ENCODE data around the gene DYRK1A. TPM values are rescaled to one million over a fixed set of nuclear protein-coding genes. Genes with fewer than 3 reads are reported as not detected.

DYRK1A gene
- polyA plus RNA-seq, 1 donor (not counting 4 experiments of a cell fraction or from before 2014, with no cell fraction given) = 25.3 TPM

DNA sequence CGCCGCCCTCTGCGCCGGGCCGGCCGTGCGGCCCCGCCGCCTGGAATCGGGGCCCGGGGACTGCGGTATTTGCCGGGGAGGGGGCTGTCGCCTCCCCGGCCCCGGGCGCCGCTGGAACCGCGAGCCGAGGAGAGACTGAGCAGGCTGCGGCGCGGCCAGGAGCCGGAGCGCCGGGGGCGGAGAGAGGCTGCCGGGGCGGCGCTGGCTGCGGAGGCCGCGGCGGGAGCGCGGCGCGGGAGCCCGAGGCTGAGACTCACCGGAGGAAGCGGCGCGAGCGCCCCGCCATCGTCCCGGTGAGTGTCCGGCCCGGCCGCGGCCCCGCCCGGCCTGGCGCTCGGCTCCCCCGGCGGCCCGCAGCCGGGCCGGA is 746 bp downstream of the DYRK1A start:
- Histone ChIP-seq H3K9ac (ENCODE audit: control insufficient read depth, extremely low read depth, insufficient read depth, low read length) (peak overlapping the region; percentile 96), H3K4me1 (ENCODE audit: control insufficient read depth, extremely low read depth, insufficient read depth, low read length) (peaks cover 36% of the 10 kb centered on the region), H3K9me3 (ENCODE audit: control insufficient read depth, low read depth, low read length) (no peaks in the 10 kb centered on the region), H3K36me3 (ENCODE audit: control insufficient read depth in 2 of 2, extremely low read depth in 1 of 2, insufficient read depth in 2 of 2, low read length in 2 of 2) (no peaks in the 10 kb centered on the region), H3K27ac (ENCODE audit: control insufficient read depth, insufficient read depth, low read length) (peak overlapping the region; percentile 98), H4K20me1 (ENCODE audit: control insufficient read depth, extremely low read depth, insufficient read depth, low read length) (peaks cover 2% of the 10 kb centered on the region), H3K27me3 (ENCODE audit: control insufficient read depth, extremely low read depth, insufficient read depth, low read length) (no peaks in the 10 kb centered on the region), H3K79me2 (ENCODE audit: control insufficient read depth, insufficient read depth, low read length) (peaks cover 53% of the 10 kb centered on the region), H3K4me3 (ENCODE audit: control insufficient read depth in 2 of 3, extremely low read depth in 1 of 3, insufficient read depth in 2 of 3, low read depth in 1 of 3, low read length in 3 of 3) (peak overlapping the region; percentile 81 to 93 (median 91)), H3K4me2 (ENCODE audit: control insufficient read depth, extremely low read depth, insufficient read depth, low read depth, low read length) (no peak overlapping the region), H2AFZ (ENCODE audit: control insufficient read depth, low read length) (no peak overlapping the region), H3K9me1 (ENCODE audit: control insufficient read depth, extremely low read depth, insufficient read depth, low read length) (peaks cover 2% of the 10 kb centered on the region)
- no peak for FAIRE-seq
- dilution Hi-C loops (cut with MboI; ENCODE audit: extremely low pct_ligation_motif_present, low sequenced_read_pairs) = no loop called here
- DNase-seq (ENCODE audit: low read depth, low spot score) = no peak
- TF ChIP-seq EZH2 (IDR thresholded peaks at IDR 0.05; ENCODE audit: low read length) = no peak
- TF ChIP-seq, protein P1, sequence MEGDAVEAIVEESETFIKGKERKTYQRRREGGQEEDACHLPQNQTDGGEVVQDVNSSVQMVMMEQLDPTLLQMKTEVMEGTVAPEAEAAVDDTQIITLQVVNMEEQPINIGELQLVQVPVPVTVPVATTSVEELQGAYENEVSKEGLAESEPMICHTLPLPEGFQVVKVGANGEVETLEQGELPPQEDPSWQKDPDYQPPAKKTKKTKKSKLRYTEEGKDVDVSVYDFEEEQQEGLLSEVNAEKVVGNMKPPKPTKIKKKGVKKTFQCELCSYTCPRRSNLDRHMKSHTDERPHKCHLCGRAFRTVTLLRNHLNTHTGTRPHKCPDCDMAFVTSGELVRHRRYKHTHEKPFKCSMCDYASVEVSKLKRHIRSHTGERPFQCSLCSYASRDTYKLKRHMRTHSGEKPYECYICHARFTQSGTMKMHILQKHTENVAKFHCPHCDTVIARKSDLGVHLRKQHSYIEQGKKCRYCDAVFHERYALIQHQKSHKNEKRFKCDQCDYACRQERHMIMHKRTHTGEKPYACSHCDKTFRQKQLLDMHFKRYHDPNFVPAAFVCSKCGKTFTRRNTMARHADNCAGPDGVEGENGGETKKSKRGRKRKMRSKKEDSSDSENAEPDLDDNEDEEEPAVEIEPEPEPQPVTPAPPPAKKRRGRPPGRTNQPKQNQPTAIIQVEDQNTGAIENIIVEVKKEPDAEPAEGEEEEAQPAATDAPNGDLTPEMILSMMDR (optimal IDR thresholded peaks at IDR 0.05 in 1 of 3, IDR thresholded peaks at IDR 0.05 in 1 of 3, conservative IDR thresholded peaks at IDR 0.05 in 1 of 3; ENCODE audit: extremely low read depth in 1 of 3, insufficient read depth in 2 of 3, low read length in 3 of 3) = no peak

DNA sequence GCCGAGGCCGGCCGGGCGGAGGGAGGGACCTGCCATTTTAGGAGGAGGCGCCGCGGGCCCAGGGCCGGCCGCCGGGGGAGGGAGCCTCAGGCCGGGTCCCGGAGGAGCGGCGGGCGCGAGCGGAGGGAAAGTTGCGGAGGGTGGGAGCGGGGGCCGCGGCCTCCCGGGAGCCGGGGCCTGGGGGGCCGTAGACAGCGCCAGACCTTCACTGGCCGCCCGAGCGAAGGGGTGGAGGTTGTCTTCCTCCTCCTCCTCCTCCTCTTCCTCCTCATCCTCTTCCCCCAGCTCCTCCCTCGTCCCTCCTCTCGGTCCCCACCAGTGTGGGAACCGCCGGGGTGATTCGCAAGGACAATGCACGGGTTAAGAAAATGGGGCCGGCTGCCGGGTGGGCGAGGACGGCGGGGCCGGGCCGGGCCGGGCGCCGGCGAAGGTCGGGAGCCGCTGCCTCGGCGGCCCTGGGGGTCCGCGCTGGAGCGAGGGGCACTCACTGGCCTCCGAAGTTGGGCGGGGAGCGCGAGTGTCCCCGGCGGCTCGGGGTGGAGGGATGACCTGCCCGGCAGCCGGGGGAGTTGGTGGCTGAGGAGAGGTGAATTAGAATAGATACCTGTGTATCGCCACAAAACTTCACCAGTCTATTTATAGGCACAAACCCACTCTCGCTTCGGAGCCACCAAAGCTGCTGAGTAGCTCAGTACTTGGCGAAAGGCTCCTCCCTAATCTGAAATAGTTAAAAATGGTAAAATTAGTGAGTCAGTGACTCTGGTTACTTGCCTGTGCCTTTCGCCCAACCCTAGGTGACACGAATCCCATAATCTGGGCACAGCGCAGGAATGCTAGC is 1.3 kb downstream of the DYRK1A start:
- no peaks in the 10 kb centered on the region for H3K36me3 ChIP-seq (ENCODE audit: control insufficient read depth in 2 of 2, extremely low read depth in 1 of 2, insufficient read depth in 2 of 2, low read length in 2 of 2)
- peak overlapping the region; percentile 81 to 93 (median 91) for H3K4me3 ChIP-seq (ENCODE audit: control insufficient read depth in 2 of 3, extremely low read depth in 1 of 3, insufficient read depth in 2 of 3, low read depth in 1 of 3, low read length in 3 of 3)
- H3K4me2 ChIP-seq (ENCODE audit: control insufficient read depth, extremely low read depth, insufficient read depth, low read depth, low read length) = peak overlapping the region; percentile 91
- peak overlapping the region; percentile 96 for H3K9ac ChIP-seq (ENCODE audit: control insufficient read depth, extremely low read depth, insufficient read depth, low read length)
- DNase-seq (ENCODE audit: low read depth, low spot score) (no peak), FAIRE-seq (no peak)
- H3K9me3 ChIP-seq (ENCODE audit: control insufficient read depth, low read depth, low read length) = no peaks in the 10 kb centered on the region
- peak overlapping the region; percentile 98 for H3K27ac ChIP-seq (ENCODE audit: control insufficient read depth, insufficient read depth, low read length)
- TF ChIP-seq EZH2 (IDR thresholded peaks at IDR 0.05; ENCODE audit: low read length) = no peak
- TF ChIP-seq, protein P1 (optimal IDR thresholded peaks at IDR 0.05 in 1 of 3, IDR thresholded peaks at IDR 0.05 in 1 of 3, conservative IDR thresholded peaks at IDR 0.05 in 1 of 3; ENCODE audit: extremely low read depth in 1 of 3, insufficient read depth in 2 of 3, low read length in 3 of 3) = no peak
- no peaks in the 10 kb centered on the region for H3K27me3 ChIP-seq (ENCODE audit: control insufficient read depth, extremely low read depth, insufficient read depth, low read length)
- no peak overlapping the region for H2AFZ ChIP-seq (ENCODE audit: control insufficient read depth, low read length)
- H3K4me1 ChIP-seq (ENCODE audit: control insufficient read depth, extremely low read depth, insufficient read depth, low read length) = peaks cover 39% of the 10 kb centered on the region
- peaks cover 5% of the 10 kb centered on the region for H4K20me1 ChIP-seq (ENCODE audit: control insufficient read depth, extremely low read depth, insufficient read depth, low read length)
- dilution Hi-C loops (cut with MboI; ENCODE audit: extremely low pct_ligation_motif_present, low sequenced_read_pairs) = no loop called here
- peaks cover 59% of the 10 kb centered on the region for H3K79me2 ChIP-seq (ENCODE audit: control insufficient read depth, insufficient read depth, low read length)
- H3K9me1 ChIP-seq (ENCODE audit: control insufficient read depth, extremely low read depth, insufficient read depth, low read length) = peaks cover 4% of the 10 kb centered on the region
